ENCODE results near the gene GNAI2.
"Not testable (repeated sequence)": the region's sequence is repeated elsewhere in the genome, so short reads cannot be mapped to it uniquely, and the experiment has no call there.

- not testable (repeated sequence) for TF ChIP-seq EZH2 (IDR thresholded peaks at IDR 0.05; ENCODE audit: low read depth); CTCF (conservative IDR thresholded peaks at IDR 0.05)
Measured at GRCh38 chr3:50228184-50228763, 7.7 kb upstream of the GNAI2 start.

Data from PC-9 (cell line).